ENCODE measurements around the gene TAPT1. TPM values are rescaled to one million over a fixed set of nuclear protein-coding genes. Genes with fewer than 3 reads are reported as not detected.

TAPT1 gene
- total RNA-seq, 1 donor from 2014 or later: 23.0 TPM

DNA sequence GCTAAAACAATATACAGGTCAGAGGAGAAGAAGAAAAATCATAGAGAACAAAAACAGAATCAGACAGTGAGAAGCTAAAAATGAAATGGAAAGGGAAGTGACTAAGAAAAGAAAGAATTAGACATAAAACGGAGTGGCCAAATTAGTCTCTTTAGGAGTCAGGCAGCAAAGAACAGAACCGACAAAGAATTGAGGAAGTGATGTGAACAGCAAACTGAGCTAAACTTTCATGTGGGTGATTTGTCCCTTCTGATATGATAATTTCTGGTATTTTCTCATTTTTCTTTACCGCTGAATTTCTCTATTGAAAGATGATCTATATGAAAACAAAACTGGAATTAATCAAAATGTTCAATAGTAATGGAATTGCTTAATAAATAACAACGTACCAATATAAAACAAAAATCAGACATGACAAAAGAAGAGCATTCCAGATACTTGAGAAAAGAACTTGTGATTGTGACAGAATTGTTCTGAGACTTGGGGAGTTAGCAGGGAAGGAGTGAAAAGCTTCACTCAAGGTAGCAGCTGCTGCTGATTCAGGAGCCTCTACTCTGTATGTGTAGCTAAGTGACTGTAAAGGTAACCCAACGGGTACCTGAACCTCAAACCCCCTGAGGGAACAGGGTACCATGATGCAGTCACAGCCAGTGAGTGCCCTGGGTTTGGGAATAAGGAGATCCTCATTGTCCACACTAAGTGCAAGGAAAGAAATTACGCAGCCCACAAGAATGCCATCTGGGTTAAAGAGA is 8.8 kb downstream of the TAPT1 start:
- Mint-ChIP-seq H3K4me1 (ENCODE audit: low read depth) (peaks cover 6% of the 10 kb centered on the region), H3K27ac (ENCODE audit: unreplicated experiment) (no peak overlapping the region), H3K9me3 (ENCODE audit: low read depth) (no peaks in the 10 kb centered on the region), H3K36me3 (ENCODE audit: low read depth) (no peaks in the 10 kb centered on the region), H3K27me3 (ENCODE audit: low read depth) (no peaks in the 10 kb centered on the region), H3K4me3 (ENCODE audit: unreplicated experiment) (no peak overlapping the region)
- DNase-seq (ENCODE audit: low spot score): no peak
- TF ChIP-seq, protein P1, sequence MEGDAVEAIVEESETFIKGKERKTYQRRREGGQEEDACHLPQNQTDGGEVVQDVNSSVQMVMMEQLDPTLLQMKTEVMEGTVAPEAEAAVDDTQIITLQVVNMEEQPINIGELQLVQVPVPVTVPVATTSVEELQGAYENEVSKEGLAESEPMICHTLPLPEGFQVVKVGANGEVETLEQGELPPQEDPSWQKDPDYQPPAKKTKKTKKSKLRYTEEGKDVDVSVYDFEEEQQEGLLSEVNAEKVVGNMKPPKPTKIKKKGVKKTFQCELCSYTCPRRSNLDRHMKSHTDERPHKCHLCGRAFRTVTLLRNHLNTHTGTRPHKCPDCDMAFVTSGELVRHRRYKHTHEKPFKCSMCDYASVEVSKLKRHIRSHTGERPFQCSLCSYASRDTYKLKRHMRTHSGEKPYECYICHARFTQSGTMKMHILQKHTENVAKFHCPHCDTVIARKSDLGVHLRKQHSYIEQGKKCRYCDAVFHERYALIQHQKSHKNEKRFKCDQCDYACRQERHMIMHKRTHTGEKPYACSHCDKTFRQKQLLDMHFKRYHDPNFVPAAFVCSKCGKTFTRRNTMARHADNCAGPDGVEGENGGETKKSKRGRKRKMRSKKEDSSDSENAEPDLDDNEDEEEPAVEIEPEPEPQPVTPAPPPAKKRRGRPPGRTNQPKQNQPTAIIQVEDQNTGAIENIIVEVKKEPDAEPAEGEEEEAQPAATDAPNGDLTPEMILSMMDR (IDR thresholded peaks at IDR 0.05): no peak

GRCh38 chr4:16213121-16213520 is 13.2 kb downstream of the TAPT1 start:
- Mint-ChIP-seq H3K4me3 (ENCODE audit: unreplicated experiment) (no peak overlapping the region), H3K27ac (ENCODE audit: unreplicated experiment) (no peak overlapping the region), H3K36me3 (ENCODE audit: low read depth) (no peaks in the 10 kb centered on the region), H3K27me3 (ENCODE audit: low read depth) (no peaks in the 10 kb centered on the region), H3K9me3 (ENCODE audit: low read depth) (no peaks in the 10 kb centered on the region), H3K4me1 (ENCODE audit: low read depth) (peaks cover 6% of the 10 kb centered on the region)
- TF ChIP-seq, protein P1 (IDR thresholded peaks at IDR 0.05): no peak
- DNase-seq (ENCODE audit: low spot score): no peak

- Mint-ChIP-seq H3K27me3 (ENCODE audit: low read depth) (no peaks in the 10 kb centered on the region), H3K9me3 (ENCODE audit: low read depth) (no peaks in the 10 kb centered on the region), H3K36me3 (ENCODE audit: low read depth) (no peaks in the 10 kb centered on the region), H3K4me3 (ENCODE audit: unreplicated experiment) (no peak overlapping the region), H3K4me1 (ENCODE audit: low read depth) (peaks cover 6% of the 10 kb centered on the region), H3K27ac (ENCODE audit: unreplicated experiment) (no peak overlapping the region)
- TF ChIP-seq, protein P1 (IDR thresholded peaks at IDR 0.05): no peak
- no peak for DNase-seq (ENCODE audit: low spot score)
Observed at GRCh38 chr4:16212138-16212782, 14.0 kb downstream of the TAPT1 start.

GRCh38 chr4:16207409-16207808 is 18.9 kb downstream of the TAPT1 start:
- TF ChIP-seq, protein P1 (IDR thresholded peaks at IDR 0.05): no peak
- Mint-ChIP-seq H3K9me3 (ENCODE audit: low read depth) (no peaks in the 10 kb centered on the region), H3K27me3 (ENCODE audit: low read depth) (no peaks in the 10 kb centered on the region), H3K36me3 (ENCODE audit: low read depth) (no peaks in the 10 kb centered on the region), H3K4me1 (ENCODE audit: low read depth) (peaks cover 14% of the 10 kb centered on the region), H3K27ac (ENCODE audit: unreplicated experiment) (no peak overlapping the region), H3K4me3 (ENCODE audit: unreplicated experiment) (no peak overlapping the region)
- DNase-seq (ENCODE audit: low spot score): no peak

DNA sequence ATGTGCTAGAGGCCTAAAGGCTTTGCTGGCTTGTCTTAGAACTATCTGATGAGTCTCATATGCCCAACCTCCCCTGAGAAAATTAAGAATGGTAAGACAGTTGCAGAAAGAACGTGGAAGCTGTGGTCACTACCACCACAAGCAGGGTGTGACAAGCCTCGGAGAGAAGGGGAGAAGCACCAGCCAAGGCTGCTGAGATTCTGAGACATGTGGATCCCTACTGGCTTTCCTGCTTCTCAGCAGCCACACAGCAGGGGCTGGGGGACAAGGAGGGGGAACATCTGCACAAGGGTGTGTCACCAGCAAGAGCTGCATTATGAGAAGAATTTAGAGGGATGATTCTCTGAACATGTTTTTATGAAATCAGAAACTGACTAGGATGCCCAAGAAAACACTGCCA is 19.4 kb downstream of the TAPT1 start:
- TF ChIP-seq, protein P1 (IDR thresholded peaks at IDR 0.05): no peak
- H3K27ac Mint-ChIP-seq (ENCODE audit: unreplicated experiment): peak overlapping the region; percentile 10
- no peaks in the 10 kb centered on the region for H3K36me3 Mint-ChIP-seq (ENCODE audit: low read depth)
- H3K4me3 Mint-ChIP-seq (ENCODE audit: unreplicated experiment): no peak overlapping the region
- H3K27me3 Mint-ChIP-seq (ENCODE audit: low read depth): no peaks in the 10 kb centered on the region
- no peak for DNase-seq (ENCODE audit: low spot score)
- no peaks in the 10 kb centered on the region for H3K9me3 Mint-ChIP-seq (ENCODE audit: low read depth)
- peaks cover 14% of the 10 kb centered on the region for H3K4me1 Mint-ChIP-seq (ENCODE audit: low read depth)
